Activated CD8-positive, alpha-beta memory T cell treated with anti-CD3 and anti-CD28 coated beads for 36 hours (primary cell): ENCODE data around the gene GPSM1. TPM values are rescaled to one million over a fixed set of nuclear protein-coding genes. Genes with fewer than 3 reads are reported as not detected.
"Not testable (repeated sequence)": the region's sequence is repeated elsewhere in the genome, so short reads cannot be mapped to it uniquely, and the experiment has no call there.

Source experiments
- CTCF ChIA-PET: fragments of 350-600 bp; sonication (Branson Sonifier 250); formaldehyde crosslinking; loops from one replicate; lab custom pipeline; 2021; ENCODE audit warnings: antibody characterized with exemption; lab: Charles Lee
- POLR2A ChIA-PET: fragments of 350-600 bp; sonication (Branson Sonifier 250); formaldehyde crosslinking; loops from one replicate; lab custom pipeline; 2021; ENCODE audit warnings: antibody characterized with exemption; lab: Charles Lee
- total RNA-seq, 2 experiments: library from RNA; stranded (reverse); gene quantifications; one replicate each; pipeline ENCODE4 v1.2.3, GENCODE V29; 2021

GPSM1 gene
- total RNA-seq, 2 experiments from 2014 or later: 7.5 to 8.6 TPM

- CTCF ChIA-PET: no interaction called here
- POLR2A ChIA-PET: no interaction called here
These were observed 24.0 kb downstream of the GPSM1 start for GRCh38 chr9:136351252-136351800.

GRCh38 chr9:136351868-136352267, 24.5 kb downstream of the GPSM1 start:
- POLR2A ChIA-PET, CTCF ChIA-PET: not testable (repeated sequence)

- POLR2A ChIA-PET: no interaction called here
- CTCF ChIA-PET: no interaction called here
These were observed 25.3 kb downstream of the GPSM1 start for GRCh38 chr9:136352682-136353081.

- POLR2A ChIA-PET: no interaction called here
- CTCF ChIA-PET: no interaction called here
These were observed 25.7 kb downstream of the GPSM1 start for GRCh38 chr9:136353088-136353487.

GRCh38 chr9:136353757-136354488, 26.6 kb downstream of the GPSM1 start:
- POLR2A ChIA-PET: no interaction called here
- CTCF ChIA-PET: interaction anchor here (0.8 kb wide), 1 partner anchor 10 kb away, joined by 3 read pairs; the partner anchor contains the start of gene DNLZ

GRCh38 chr9:136354592-136355085, 27.3 kb downstream of the GPSM1 start:
- POLR2A ChIA-PET: no interaction called here
- CTCF ChIA-PET: interaction anchor here (0.8 to 1.1 kb wide), 2 partner anchors 9 to 42 kb away, joined by 3 read pairs; partner anchors contain the start of gene DNLZ

- ChIA-PET CTCF (interaction anchor here (1.1 kb wide), 1 partner anchor 43 kb away, joined by 3 read pairs; no protein-coding TSS in a partner anchor), POLR2A (no interaction called here)
These were observed 28.5 kb downstream of the GPSM1 start for GRCh38 chr9:136355616-136356557.

- ChIA-PET POLR2A (no interaction called here), CTCF (no interaction called here)
These were observed 29.9 kb downstream of the GPSM1 start for GRCh38 chr9:136357202-136357725.

GRCh38 chr9:136358016-136358415, 30.7 kb downstream of the GPSM1 start:
- ChIA-PET POLR2A (no interaction called here), CTCF (no interaction called here)

GRCh38 chr9:136358888-136359287, 31.5 kb downstream of the GPSM1 start:
- ChIA-PET CTCF (no interaction called here), POLR2A (no interaction called here)

- CTCF ChIA-PET: no interaction called here
- POLR2A ChIA-PET: no interaction called here
These were observed 32.7 kb downstream of the GPSM1 start for GRCh38 chr9:136359774-136360718.

- ChIA-PET CTCF (no interaction called here), POLR2A (no interaction called here)
These were observed 33.9 kb downstream of the GPSM1 start for GRCh38 chr9:136361047-136361753.

- ChIA-PET CTCF (interaction anchor here (1.3 to 2.4 kb wide), 4 partner anchors 38 to 76 kb away, joined by 3 to 13 read pairs (median 6); partner anchors contain the start of gene SNAPC4), POLR2A (interaction anchor here (0.9 kb wide), 1 partner anchor 24 kb away, joined by 3 read pairs; no protein-coding TSS in a partner anchor)
These were observed 34.6 kb downstream of the GPSM1 start for GRCh38 chr9:136361754-136362449.

- ChIA-PET CTCF (interaction anchor here (0.9 to 2.4 kb wide), 7 partner anchors 35 to 393 kb away, joined by 3 to 15 read pairs (median 8); partner anchors contain the start of gene SNAPC4), POLR2A (interaction anchor here (0.6 to 1.6 kb wide), 8 partner anchors 24 to 305 kb away, joined by 3 to 11 read pairs (median 3); partner anchors contain the start of genes ENTR1, PMPCA and SNAPC4)
These were observed 35.1 kb downstream of the GPSM1 start for GRCh38 chr9:136362450-136362784.

- ChIA-PET CTCF (interaction anchor here (0.6 to 2.4 kb wide), 13 partner anchors 9 to 394 kb away, joined by 3 to 15 read pairs (median 3); partner anchors contain the start of gene SNAPC4), POLR2A (interaction anchor here (0.6 to 1.6 kb wide), 11 partner anchors 25 to 878 kb away, joined by 3 to 11 read pairs (median 3); partner anchors contain the start of genes ENTR1, PMPCA, SNAPC4 and TUBB4B)
These were observed 36.0 kb downstream of the GPSM1 start, which contains the start of gene DNLZ for GRCh38 chr9:136363106-136363948. Gene DNLZ (minus strand): TSS chr9:136363744. CDS start chr9:136363714, 30 bp downstream.
